ENCODE data around the gene GARRE1. TPM values are rescaled to one million over a fixed set of nuclear protein-coding genes. Genes with fewer than 3 reads are reported as not detected.
"Not testable (repeated sequence)": the region's sequence is repeated elsewhere in the genome, so short reads cannot be mapped to it uniquely, and the experiment has no call there.

The GARRE1 gene, protein sequence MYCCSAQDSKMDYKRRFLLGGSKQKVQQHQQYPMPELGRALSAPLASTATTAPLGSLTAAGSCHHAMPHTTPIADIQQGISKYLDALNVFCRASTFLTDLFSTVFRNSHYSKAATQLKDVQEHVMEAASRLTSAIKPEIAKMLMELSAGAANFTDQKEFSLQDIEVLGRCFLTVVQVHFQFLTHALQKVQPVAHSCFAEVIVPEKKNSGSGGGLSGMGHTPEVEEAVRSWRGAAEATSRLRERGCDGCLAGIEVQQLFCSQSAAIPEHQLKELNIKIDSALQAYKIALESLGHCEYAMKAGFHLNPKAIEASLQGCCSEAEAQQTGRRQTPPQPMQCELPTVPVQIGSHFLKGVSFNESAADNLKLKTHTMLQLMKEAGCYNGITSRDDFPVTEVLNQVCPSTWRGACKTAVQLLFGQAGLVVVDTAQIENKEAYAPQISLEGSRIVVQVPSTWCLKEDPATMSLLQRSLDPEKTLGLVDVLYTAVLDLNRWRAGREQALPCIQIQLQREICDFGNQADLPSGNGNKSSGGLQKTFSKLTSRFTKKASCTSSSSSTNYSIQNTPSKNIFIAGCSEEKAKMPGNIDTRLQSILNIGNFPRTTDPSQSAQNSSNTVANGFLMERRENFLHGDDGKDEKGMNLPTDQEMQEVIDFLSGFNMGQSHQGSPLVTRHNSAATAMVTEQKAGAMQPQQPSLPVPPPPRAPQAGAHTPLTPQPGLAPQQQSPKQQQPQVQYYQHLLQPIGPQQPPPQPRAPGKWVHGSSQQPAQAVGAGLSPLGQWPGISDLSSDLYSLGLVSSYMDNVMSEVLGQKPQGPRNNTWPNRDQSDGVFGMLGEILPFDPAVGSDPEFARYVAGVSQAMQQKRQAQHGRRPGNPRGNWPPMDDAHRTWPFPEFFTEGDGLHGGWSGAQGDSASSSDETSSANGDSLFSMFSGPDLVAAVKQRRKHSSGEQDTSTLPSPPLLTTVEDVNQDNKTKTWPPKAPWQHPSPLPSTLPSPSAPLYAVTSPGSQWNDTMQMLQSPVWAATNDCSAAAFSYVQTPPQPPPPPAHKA (N-terminal part only)
- 10 to 100 TPM; 12.9 to 60.7 (median 20.1) TPM for total RNA-seq
- polyA plus RNA-seq, result 1 to 10 TPM; 2.1 to 3.6 (median 3.5) TPM
- long read RNA-seq, donor 1, partial matches to known transcripts, result 0 of 2 reads
- long read RNA-seq, donor 1, other reads (novel, unspliced or antisense), result 0 of 2 reads
- long read RNA-seq, donor 2, partial matches to known transcripts, result 11 of 11 reads
- long read RNA-seq, donor 2, other reads (novel, unspliced or antisense), result 0 of 11 reads
- long read RNA-seq, donor 3, result 0 reads
- long read RNA-seq, donor 4, result 0 reads
- long read RNA-seq, donor 5, partial matches to known transcripts, result 9 of 13 reads
- long read RNA-seq, donor 5, other reads (novel, unspliced or antisense), result 0 of 13 reads
- long read RNA-seq, donor 6, partial matches to known transcripts, result 42 of 44 reads
- long read RNA-seq, donor 6, other reads (novel, unspliced or antisense), result 0 of 44 reads
- long read RNA-seq, donor 7, full-length matches to known transcripts, result 2 of 29 reads
- long read RNA-seq, donor 7, partial matches to known transcripts, result 27 of 29 reads
- long read RNA-seq, donor 7, other reads (novel, unspliced or antisense), result 0 of 29 reads
- long read RNA-seq, donor 8, partial matches to known transcripts, result 7 of 10 reads
- long read RNA-seq, donor 8, other reads (novel, unspliced or antisense), result 0 of 10 reads
- long read RNA-seq, donor 9, partial matches to known transcripts, result 11 of 15 reads
- long read RNA-seq, donor 9, other reads (novel, unspliced or antisense), result 0 of 15 reads
- long read RNA-seq, donor 10, result 0 reads

DNA sequence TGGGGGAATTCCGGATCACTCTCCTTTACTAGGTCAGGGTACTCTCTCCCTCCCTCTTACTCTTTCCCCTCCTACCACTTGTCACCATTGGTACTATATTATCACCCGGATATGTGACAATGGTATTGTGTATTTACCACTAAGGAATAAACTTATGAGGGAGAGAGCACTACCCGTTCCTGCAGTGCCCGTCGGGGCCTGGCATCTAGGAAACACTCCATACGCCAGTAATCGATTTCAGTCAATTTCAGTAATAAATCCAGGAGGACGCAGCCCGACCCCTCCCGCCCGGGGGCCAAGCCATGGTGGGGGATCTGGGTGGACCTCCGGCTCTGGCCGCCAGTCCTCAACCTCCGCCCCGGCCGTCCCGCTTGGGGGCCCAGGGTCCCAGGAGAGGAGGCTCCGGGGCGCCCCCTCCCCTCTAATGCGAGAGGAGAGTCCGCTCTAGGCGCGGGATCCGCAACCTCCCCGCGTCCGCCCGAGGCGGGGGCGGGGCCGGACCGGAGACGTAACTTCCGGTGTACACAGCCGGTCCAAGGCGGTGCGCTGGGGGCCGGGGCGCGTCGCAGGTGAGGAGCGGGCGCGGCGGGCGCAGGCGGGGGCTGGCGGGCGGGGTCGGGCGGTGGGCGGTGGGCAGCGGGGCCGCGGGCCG lies at the start of gene GARRE1:
GARRE1 (plus strand) TSS at position 509 of the 652 bp plus-strand sequence. CDS start 45,920 bp downstream, outside the sequence.
- DNase-seq, result peak; percentile 91 to 96
- H3K9me3 ChIP-seq, result no peaks in the 10 kb centered on the region
- peaks cover 0 to 6% (median 0%) of the 10 kb centered on the region in 4 donors for H3K36me3 ChIP-seq
- WGBS, 5 donors, result 0% methylated on average over 9 to 55 of the region's 56 CpGs
- H3K4me3 ChIP-seq, result peak within 1 kb of the TSS; percentile 79 to 98 (median 90)
- H3K4me1 ChIP-seq, result peaks cover 10 to 38% (median 20%) of the 10 kb centered on the region in 4 donors
- H3K27ac ChIP-seq, result peak within 1 kb of the TSS; percentile 93 to 100 (median 97)
- TF ChIP-seq POLR2A (IDR thresholded peaks at IDR 0.05), result peak in 1 of 4 donors; percentile 25
- peak; percentile 75 to 93 (median 91) for TF ChIP-seq POLR2AphosphoS5 (IDR thresholded peaks at IDR 0.05)
- TF ChIP-seq, protein P1, sequence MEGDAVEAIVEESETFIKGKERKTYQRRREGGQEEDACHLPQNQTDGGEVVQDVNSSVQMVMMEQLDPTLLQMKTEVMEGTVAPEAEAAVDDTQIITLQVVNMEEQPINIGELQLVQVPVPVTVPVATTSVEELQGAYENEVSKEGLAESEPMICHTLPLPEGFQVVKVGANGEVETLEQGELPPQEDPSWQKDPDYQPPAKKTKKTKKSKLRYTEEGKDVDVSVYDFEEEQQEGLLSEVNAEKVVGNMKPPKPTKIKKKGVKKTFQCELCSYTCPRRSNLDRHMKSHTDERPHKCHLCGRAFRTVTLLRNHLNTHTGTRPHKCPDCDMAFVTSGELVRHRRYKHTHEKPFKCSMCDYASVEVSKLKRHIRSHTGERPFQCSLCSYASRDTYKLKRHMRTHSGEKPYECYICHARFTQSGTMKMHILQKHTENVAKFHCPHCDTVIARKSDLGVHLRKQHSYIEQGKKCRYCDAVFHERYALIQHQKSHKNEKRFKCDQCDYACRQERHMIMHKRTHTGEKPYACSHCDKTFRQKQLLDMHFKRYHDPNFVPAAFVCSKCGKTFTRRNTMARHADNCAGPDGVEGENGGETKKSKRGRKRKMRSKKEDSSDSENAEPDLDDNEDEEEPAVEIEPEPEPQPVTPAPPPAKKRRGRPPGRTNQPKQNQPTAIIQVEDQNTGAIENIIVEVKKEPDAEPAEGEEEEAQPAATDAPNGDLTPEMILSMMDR (IDR thresholded peaks at IDR 0.05), result no peak
- intact Hi-C loops (cut with DNase I; ENCODE audit: low total_unique reads), result no loop called here
- no peaks in the 10 kb centered on the region for H3K27me3 ChIP-seq

DNA sequence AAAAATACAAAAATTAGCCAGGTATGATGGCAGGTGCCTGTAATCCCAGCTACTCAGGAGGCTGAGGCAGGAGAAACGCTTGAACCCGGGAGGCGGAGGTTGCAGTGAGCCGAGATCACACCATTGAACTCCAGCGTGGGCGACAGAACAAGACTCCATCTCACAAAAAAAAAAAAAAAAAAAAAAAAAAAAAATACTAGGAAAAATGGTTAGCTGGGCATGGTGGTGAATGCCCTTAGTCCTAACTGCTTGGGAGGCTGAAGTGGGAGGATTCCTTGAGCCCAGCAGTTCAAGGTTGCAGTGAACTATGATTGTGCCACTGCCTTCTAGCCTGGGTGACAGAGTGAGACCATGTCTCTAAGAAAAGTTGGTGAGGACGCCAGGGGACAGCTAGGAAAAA lies 49.0 kb upstream of the GARRE1 start:
- H3K27me3 ChIP-seq; H3K4me3 ChIP-seq; H3K27ac ChIP-seq; DNase-seq; H3K9me3 ChIP-seq; intact Hi-C loops (cut with DNase I; ENCODE audit: low total_unique reads); H3K4me1 ChIP-seq: not testable (repeated sequence)
- 91 to 98% (median 95%) methylated on average over 7 of the region's 7 CpGs for WGBS, 5 donors
- peaks cover 17 to 82% (median 69%) of the 10 kb centered on the region in 4 donors for H3K36me3 ChIP-seq

DNA sequence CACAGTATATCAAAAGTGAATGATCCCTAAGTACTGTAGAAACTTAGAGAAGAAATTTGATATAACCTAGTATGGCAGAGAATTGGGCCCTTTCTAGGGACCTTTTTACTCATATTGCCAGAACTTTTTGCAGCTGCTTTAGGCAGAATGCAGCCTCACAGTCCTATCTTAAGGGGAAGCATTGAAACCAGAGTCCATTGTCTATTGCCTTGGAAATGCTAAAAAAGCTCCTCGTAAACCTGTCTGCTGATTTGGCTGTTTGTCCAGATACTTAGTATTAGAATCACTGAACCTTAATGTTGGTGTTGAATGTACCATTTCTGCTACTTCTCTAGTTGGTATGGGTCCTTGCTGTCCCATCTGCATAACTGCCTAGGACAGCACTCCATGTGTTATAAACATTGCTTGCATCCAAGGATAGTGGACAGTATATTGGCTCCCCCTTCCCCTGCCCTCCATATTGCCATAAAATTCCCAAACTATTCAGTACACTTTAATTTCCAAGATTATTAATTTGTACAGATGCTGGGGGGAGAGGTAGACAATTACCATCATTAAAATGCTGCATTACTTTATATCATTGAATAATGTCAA lies 46.0 kb upstream of the GARRE1 start:
- intact Hi-C loops (cut with DNase I; ENCODE audit: low total_unique reads), result no loop called here
- TF ChIP-seq EP300 (IDR thresholded peaks at IDR 0.05) (no peak), POLR2AphosphoS5 (IDR thresholded peaks at IDR 0.05) (no peak), POLR2A (IDR thresholded peaks at IDR 0.05) (no peak)
- TF ChIP-seq, protein P1 (IDR thresholded peaks at IDR 0.05), result no peak
- Histone ChIP-seq H3K27me3 (no peaks in the 10 kb centered on the region), H3K4me1 (no peaks in the 10 kb centered on the region), H3K9me3 (no peaks in the 10 kb centered on the region), H3K4me3 (no peak overlapping the region), H3K36me3 (peaks cover 24 to 87% (median 70%) of the 10 kb centered on the region in 4 donors), H3K27ac (no peak overlapping the region)
- no peak for DNase-seq
- WGBS, 5 donors, result 91 to 100% (median 100%) methylated on average over 1 of the region's 1 CpG

All from stomach (tissue), 19 donors.